ENCODE data around the gene KYNU.

DNA sequence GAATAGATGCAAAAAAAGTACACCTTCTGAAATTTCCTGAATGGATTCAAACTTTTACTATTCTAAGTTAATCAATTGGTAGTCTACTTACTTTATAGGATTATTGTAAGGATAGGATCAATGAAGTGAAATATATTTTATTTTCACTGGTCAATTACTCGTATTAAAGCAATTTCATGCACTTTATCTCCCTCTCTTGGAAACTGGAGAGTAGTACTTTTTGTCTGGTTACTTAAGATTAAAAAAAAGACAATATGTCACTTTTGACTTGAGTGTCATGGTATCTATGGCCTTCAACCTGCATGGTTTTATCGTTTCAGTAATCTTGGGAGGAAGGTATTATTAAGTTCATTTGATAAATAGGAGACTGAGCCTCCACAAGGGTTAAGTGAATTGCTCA lies 1.0 kb upstream of the KYNU start:
- TF ChIP-seq, protein P1, sequence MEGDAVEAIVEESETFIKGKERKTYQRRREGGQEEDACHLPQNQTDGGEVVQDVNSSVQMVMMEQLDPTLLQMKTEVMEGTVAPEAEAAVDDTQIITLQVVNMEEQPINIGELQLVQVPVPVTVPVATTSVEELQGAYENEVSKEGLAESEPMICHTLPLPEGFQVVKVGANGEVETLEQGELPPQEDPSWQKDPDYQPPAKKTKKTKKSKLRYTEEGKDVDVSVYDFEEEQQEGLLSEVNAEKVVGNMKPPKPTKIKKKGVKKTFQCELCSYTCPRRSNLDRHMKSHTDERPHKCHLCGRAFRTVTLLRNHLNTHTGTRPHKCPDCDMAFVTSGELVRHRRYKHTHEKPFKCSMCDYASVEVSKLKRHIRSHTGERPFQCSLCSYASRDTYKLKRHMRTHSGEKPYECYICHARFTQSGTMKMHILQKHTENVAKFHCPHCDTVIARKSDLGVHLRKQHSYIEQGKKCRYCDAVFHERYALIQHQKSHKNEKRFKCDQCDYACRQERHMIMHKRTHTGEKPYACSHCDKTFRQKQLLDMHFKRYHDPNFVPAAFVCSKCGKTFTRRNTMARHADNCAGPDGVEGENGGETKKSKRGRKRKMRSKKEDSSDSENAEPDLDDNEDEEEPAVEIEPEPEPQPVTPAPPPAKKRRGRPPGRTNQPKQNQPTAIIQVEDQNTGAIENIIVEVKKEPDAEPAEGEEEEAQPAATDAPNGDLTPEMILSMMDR (IDR thresholded peaks at IDR 0.05; ENCODE audit: low read depth, low read length, poor library complexity, severe bottlenecking): peak; percentile 19
- TF ChIP-seq EZH2phosphoT487 (IDR thresholded peaks at IDR 0.05; ENCODE audit: borderline replicate concordance, low read length): no peak
